CD8-positive, alpha-beta memory T cell (primary cell): Measurements from ENCODE around the gene SDR39U1. TPM values are rescaled to one million over a fixed set of nuclear protein-coding genes. Genes with fewer than 3 reads are reported as not detected.

Experiments
- CTCF ChIA-PET: fragments of 350-600 bp; sonication (Branson Sonifier 250); formaldehyde crosslinking; loops from one replicate; lab custom pipeline; 2021; ENCODE audit warnings: antibody characterized with exemption; lab: Charles Lee
- POLR2A ChIA-PET: fragments of 350-600 bp; sonication (Branson Sonifier 250); formaldehyde crosslinking; loops from one replicate; lab custom pipeline; 2021; ENCODE audit warnings: antibody characterized with exemption; lab: Charles Lee
- DNase-seq, 5 donors: peaks; one replicate each; pipeline versions ENCODE4 v3.0.0 to v3.0.0-alpha.2; 2020 to 2022; ENCODE audit warnings: mixed read lengths in 1 of 5
- H3K27ac ChIP-seq: one replicate; pipeline ENCODE4 v1.7.0; 2013; ENCODE audit warnings: low read depth, mild to moderate bottlenecking, low read length, moderate library complexity
- H3K27me3 ChIP-seq: 2 replicates; pipeline ENCODE4 v1.7.0; 2013; ENCODE audit warnings: low read length, mild to moderate bottlenecking; ENCODE audit not compliant: insufficient read depth, poor library complexity, severe bottlenecking
- H3K36me3 ChIP-seq: 2 replicates; pipeline ENCODE4 v1.7.0; 2013; ENCODE audit warnings: mild to moderate bottlenecking, low read length, moderate library complexity; ENCODE audit not compliant: insufficient read depth
- H3K4me1 ChIP-seq: 2 replicates; pipeline ENCODE4 v1.7.0; 2013; ENCODE audit warnings: mild to moderate bottlenecking, low read length, moderate library complexity; ENCODE audit not compliant: insufficient read depth
- H3K4me3 ChIP-seq: 2 replicates; pipeline ENCODE4 v1.7.0; 2013; ENCODE audit warnings: mild to moderate bottlenecking, low read length
- H3K9me3 ChIP-seq: 2 replicates; pipeline ENCODE4 v1.7.0; 2013; ENCODE audit warnings: mild to moderate bottlenecking, low read length
- H3K27ac Mint-ChIP-seq, 8 donors: one replicate each; pipeline ENCODE4 v1.8.0; 2020 to 2021; ENCODE audit warnings: mixed read lengths in 8 of 8, mild to moderate bottlenecking in 6 of 8, inconsistent platforms in 3 of 8, moderate library complexity in 3 of 8
- H3K27me3 Mint-ChIP-seq, 2 donors: one replicate each; pipeline ENCODE4 v1.8.0; 2020 to 2021; ENCODE audit warnings: mixed read lengths in 2 of 2, mild to moderate bottlenecking in 1 of 2, moderate library complexity in 1 of 2
- H3K36me3 Mint-ChIP-seq, 3 donors: one replicate each; pipeline ENCODE4 v1.8.0; 2020 to 2021; ENCODE audit warnings: mixed read lengths in 3 of 3, inconsistent platforms in 1 of 3, mild to moderate bottlenecking in 1 of 3
- H3K4me1 Mint-ChIP-seq, 3 donors: one replicate each; pipeline ENCODE4 v1.8.0; 2020 to 2021; ENCODE audit warnings: mixed read lengths in 3 of 3, inconsistent platforms in 1 of 3, mild to moderate bottlenecking in 1 of 3
- H3K4me3 Mint-ChIP-seq, 7 donors: one replicate each; pipeline ENCODE4 v1.8.0; 2020 to 2021; ENCODE audit warnings: mixed read lengths in 7 of 7, mild to moderate bottlenecking in 6 of 7, moderate library complexity in 4 of 7, inconsistent platforms in 2 of 7
- H3K9me3 Mint-ChIP-seq, 5 donors: one replicate each; pipeline ENCODE4 v1.8.0; 2020 to 2022; ENCODE audit warnings: mixed read lengths in 5 of 5, mild to moderate bottlenecking in 3 of 5, moderate library complexity in 2 of 5, inconsistent platforms in 1 of 5
- polyA plus RNA-seq: library from polyadenylated mRNA; unstranded; fragments of 300-500 nt; fragmentation: Illumina TruSeq; gene quantifications from one replicate; pipeline ENCODE4 v1.2.3, GENCODE V29; 2021
- total RNA-seq, 2 experiments: library from RNA; stranded (reverse); gene quantifications; one replicate each; pipeline ENCODE4 v1.2.3, GENCODE V29; 2021

SDR39U1 gene
- total and polyA plus RNA-seq, 3 experiments from 2014 or later: 58.1 to 67.7 (median 59.6) TPM

- Mint-ChIP-seq H3K9me3 (no peaks in the 10 kb centered on the region), H3K4me3 (peak overlapping the region in 5 of 7 donors; percentile 16 to 62 (median 20)), H3K27me3 (peaks cover 6 to 11% of the 10 kb centered on the region in 2 donors), H3K4me1 (peaks cover 5 to 7% (median 5%) of the 10 kb centered on the region in 3 donors), H3K36me3 (no peaks in the 10 kb centered on the region), H3K27ac (no peak overlapping the region)
- Histone ChIP-seq H3K4me3 (no peak overlapping the region), H3K27me3 (peaks cover 12% of the 10 kb centered on the region), H3K9me3 (no peaks in the 10 kb centered on the region), H3K36me3 (no peaks in the 10 kb centered on the region), H3K4me1 (peaks cover 7% of the 10 kb centered on the region), H3K27ac (no peak overlapping the region)
- POLR2A ChIA-PET: no interaction called here
- no peak for DNase-seq
- CTCF ChIA-PET: interaction anchor here (1.2 to 1.3 kb wide), 2 partner anchors 9 to 34 kb away, joined by 3 to 4 read pairs; no protein-coding TSS in a partner anchor
Observed at GRCh38 chr14:24397639-24398292, 44.8 kb downstream of the SDR39U1 start.

- ChIA-PET POLR2A (no interaction called here), CTCF (interaction anchor here (0.6 to 1.3 kb wide), 4 partner anchors 11 to 36 kb away, joined by 3 to 4 read pairs (median 3); no protein-coding TSS in a partner anchor)
- Histone ChIP-seq H3K4me1 (peaks cover 7% of the 10 kb centered on the region), H3K9me3 (no peaks in the 10 kb centered on the region), H3K27ac (no peak overlapping the region), H3K4me3 (no peak overlapping the region), H3K27me3 (peaks cover 12% of the 10 kb centered on the region), H3K36me3 (no peaks in the 10 kb centered on the region)
- H3K27me3 Mint-ChIP-seq: peaks cover 11 to 18% of the 10 kb centered on the region in 2 donors
- H3K4me3 Mint-ChIP-seq: no peak overlapping the region
- H3K36me3 Mint-ChIP-seq: no peaks in the 10 kb centered on the region
- DNase-seq: no peak
- H3K9me3 Mint-ChIP-seq: no peaks in the 10 kb centered on the region
- H3K4me1 Mint-ChIP-seq: peaks cover 5 to 7% (median 5%) of the 10 kb centered on the region in 3 donors
- H3K27ac Mint-ChIP-seq: peak overlapping the region in 1 of 8 donors; percentile 74
Observed at GRCh38 chr14:24395609-24396582, 46.7 kb downstream of the SDR39U1 start.

GRCh38 chr14:24394275-24394674 lies 48.3 kb downstream of the SDR39U1 start:
- H3K36me3 ChIP-seq: no peaks in the 10 kb centered on the region
- peaks cover under 1% of the 10 kb centered on the region for H3K27me3 ChIP-seq
- no peak overlapping the region for H3K27ac Mint-ChIP-seq
- peaks cover under 1 to 3% (median 1%) of the 10 kb centered on the region in 3 donors for H3K4me1 Mint-ChIP-seq
- H3K4me3 Mint-ChIP-seq: no peak overlapping the region
- ChIA-PET CTCF (no interaction called here), POLR2A (no interaction called here)
- no peak overlapping the region for H3K4me3 ChIP-seq
- DNase-seq: no peak
- no peaks in the 10 kb centered on the region for H3K9me3 Mint-ChIP-seq
- peaks cover 2% of the 10 kb centered on the region for H3K4me1 ChIP-seq
- H3K9me3 ChIP-seq: no peaks in the 10 kb centered on the region
- H3K36me3 Mint-ChIP-seq: no peaks in the 10 kb centered on the region
- H3K27me3 Mint-ChIP-seq: peaks cover 9 to 23% of the 10 kb centered on the region in 2 donors
- H3K27ac ChIP-seq: no peak overlapping the region

- CTCF ChIA-PET: interaction anchor here (1.0 kb wide), 1 partner anchor 27 kb away, joined by 3 read pairs; no protein-coding TSS in a partner anchor
- Histone ChIP-seq H3K4me3 (no peak overlapping the region), H3K27ac (no peak overlapping the region), H3K4me1 (no peaks in the 10 kb centered on the region), H3K9me3 (no peaks in the 10 kb centered on the region), H3K36me3 (no peaks in the 10 kb centered on the region), H3K27me3 (no peaks in the 10 kb centered on the region)
- POLR2A ChIA-PET: no interaction called here
- Mint-ChIP-seq H3K9me3 (no peaks in the 10 kb centered on the region), H3K4me1 (no peaks in the 10 kb centered on the region), H3K4me3 (no peak overlapping the region), H3K36me3 (no peaks in the 10 kb centered on the region), H3K27me3 (peaks cover 11 to 30% of the 10 kb centered on the region in 2 donors), H3K27ac (no peak overlapping the region)
- no peak for DNase-seq
Observed at GRCh38 chr14:24392325-24393091, 50.1 kb downstream of the SDR39U1 start.

GRCh38 chr14:24390701-24391468 lies 51.7 kb downstream of the SDR39U1 start:
- no peak overlapping the region for H3K27ac Mint-ChIP-seq
- no peaks in the 10 kb centered on the region for H3K36me3 Mint-ChIP-seq
- no peaks in the 10 kb centered on the region for H3K36me3 ChIP-seq
- no peak overlapping the region for H3K4me3 Mint-ChIP-seq
- ChIA-PET POLR2A (no interaction called here), CTCF (no interaction called here)
- peaks cover 3% of the 10 kb centered on the region for H3K27me3 ChIP-seq
- H3K9me3 Mint-ChIP-seq: no peaks in the 10 kb centered on the region
- no peaks in the 10 kb centered on the region for H3K9me3 ChIP-seq
- no peaks in the 10 kb centered on the region for H3K4me1 Mint-ChIP-seq
- peaks cover 12 to 35% of the 10 kb centered on the region in 2 donors for H3K27me3 Mint-ChIP-seq
- no peak overlapping the region for H3K27ac ChIP-seq
- no peak for DNase-seq
- no peaks in the 10 kb centered on the region for H3K4me1 ChIP-seq
- no peak overlapping the region for H3K4me3 ChIP-seq

Other genes with a start within 250 kb of the SDR39U1 start
- 10 to 100 TPM; 31.3 to 34.0 TPM for gene TM9SF1, start 247.3 kb downstream of the SDR39U1 start, total RNA-seq
- 30.0 TPM for gene TM9SF1, start 247.3 kb downstream of the SDR39U1 start, polyA plus RNA-seq
- gene TSSK4, start 237.1 kb downstream of the SDR39U1 start, total RNA-seq: under 1 TPM; 0.26 to 0.44 TPM
- gene TSSK4, start 237.1 kb downstream of the SDR39U1 start, polyA plus RNA-seq: 1.2 TPM
- gene CHMP4A, start 229.3 kb downstream of the SDR39U1 start, total RNA-seq: 10 to 100 TPM; 86.4 to 87.6 TPM
- 159 TPM for gene CHMP4A, start 229.3 kb downstream of the SDR39U1 start, polyA plus RNA-seq
- gene MDP1, start 226.7 kb downstream of the SDR39U1 start, total RNA-seq: 10 to 100 TPM; 15.5 to 16.2 TPM
- 25.8 TPM for gene MDP1, start 226.7 kb downstream of the SDR39U1 start, polyA plus RNA-seq
- 100 to 1,000 TPM; 232 to 240 TPM for gene NEDD8, start 210.4 kb downstream of the SDR39U1 start, total RNA-seq
- gene NEDD8, start 210.4 kb downstream of the SDR39U1 start, polyA plus RNA-seq: 364 TPM
- 10 to 100 TPM; 43.6 to 48.6 TPM for gene GMPR2, start 209.8 kb downstream of the SDR39U1 start, total RNA-seq
- gene GMPR2, start 209.8 kb downstream of the SDR39U1 start, polyA plus RNA-seq: 96.8 TPM
- gene TINF2, start 200.2 kb downstream of the SDR39U1 start, total RNA-seq: 100 to 1,000 TPM; 101 to 106 TPM
- 161 TPM for gene TINF2, start 200.2 kb downstream of the SDR39U1 start, polyA plus RNA-seq
- 1 to 10 TPM; 3.2 to 3.7 TPM for gene TGM1, start 179.6 kb downstream of the SDR39U1 start, total RNA-seq
- not detected for gene TGM1, start 179.6 kb downstream of the SDR39U1 start, polyA plus RNA-seq
- 10 to 100 TPM; 41.0 to 41.8 TPM for gene RABGGTA, start 171.2 kb downstream of the SDR39U1 start, total RNA-seq
- gene RABGGTA, start 171.2 kb downstream of the SDR39U1 start, polyA plus RNA-seq: 37.7 TPM
- gene DHRS1, start 143.0 kb downstream of the SDR39U1 start, total RNA-seq: 1 to 10 TPM; 9.3 to 9.8 TPM
- 34.8 TPM for gene DHRS1, start 143.0 kb downstream of the SDR39U1 start, polyA plus RNA-seq
- 10 to 100 TPM; 44.1 to 47.1 TPM for gene NOP9, start 142.9 kb downstream of the SDR39U1 start, total RNA-seq
- 2.1 TPM for gene NOP9, start 142.9 kb downstream of the SDR39U1 start, polyA plus RNA-seq
- 10 to 100 TPM; 12.4 to 12.7 TPM for gene CIDEB, start 134.8 kb downstream of the SDR39U1 start, total RNA-seq
- gene CIDEB, start 134.8 kb downstream of the SDR39U1 start, polyA plus RNA-seq: 27.5 TPM
- gene LTB4R2, start 132.6 kb downstream of the SDR39U1 start, total RNA-seq: 1 to 10 TPM; 8.3 to 8.7 TPM
- 2.6 TPM for gene LTB4R2, start 132.6 kb downstream of the SDR39U1 start, polyA plus RNA-seq
- 10 to 100 TPM in 1 of 2 experiments, 1 to 10 TPM in 1; 9.8 to 12.3 TPM for gene LTB4R, start 131.3 kb downstream of the SDR39U1 start, total RNA-seq
- gene LTB4R, start 131.3 kb downstream of the SDR39U1 start, polyA plus RNA-seq: 10.3 TPM
- gene ADCY4, start 107.7 kb downstream of the SDR39U1 start, total RNA-seq: 1 to 10 TPM in 1 of 2 experiments, under 1 TPM in 1; 0.84 to 1.5 TPM
- gene ADCY4, start 107.7 kb downstream of the SDR39U1 start, polyA plus RNA-seq: 0.64 TPM
- gene RIPK3, start 102.8 kb downstream of the SDR39U1 start, total RNA-seq: 10 to 100 TPM; 11.6 to 12.5 TPM
- 15.4 TPM for gene RIPK3, start 102.8 kb downstream of the SDR39U1 start, polyA plus RNA-seq
- gene NFATC4, start 74.6 kb downstream of the SDR39U1 start, total RNA-seq: 1 to 10 TPM in 1 of 2 experiments, under 1 TPM in 1; 0.81 to 1.5 TPM
- gene NFATC4, start 74.6 kb downstream of the SDR39U1 start, polyA plus RNA-seq: not detected
- under 1 TPM; 0.02 to 0.04 TPM for gene NYNRIN, start 43.8 kb downstream of the SDR39U1 start, total RNA-seq
- gene NYNRIN, start 43.8 kb downstream of the SDR39U1 start, polyA plus RNA-seq: not detected
- 1 to 10 TPM; 7.4 to 7.7 TPM for gene CBLN3, start 13.1 kb downstream of the SDR39U1 start, total RNA-seq
- gene CBLN3, start 13.1 kb downstream of the SDR39U1 start, polyA plus RNA-seq: not detected
- 10 to 100 TPM; 68.8 to 72.3 TPM for gene KHNYN, start 12.8 kb downstream of the SDR39U1 start, total RNA-seq
- gene KHNYN, start 12.8 kb downstream of the SDR39U1 start, polyA plus RNA-seq: 21.1 TPM
- not detected for gene CMA1, start 65.5 kb upstream of the SDR39U1 start, total RNA-seq
- gene CMA1, start 65.5 kb upstream of the SDR39U1 start, polyA plus RNA-seq: not detected
- gene CTSG, start 133.5 kb upstream of the SDR39U1 start, total RNA-seq: not detected
- gene CTSG, start 133.5 kb upstream of the SDR39U1 start, polyA plus RNA-seq: not detected
- gene GZMH, start 166.9 kb upstream of the SDR39U1 start, total RNA-seq: 100 to 1,000 TPM; 125 to 131 TPM
- gene GZMH, start 166.9 kb upstream of the SDR39U1 start, polyA plus RNA-seq: 336 TPM
- 1,000 to 10,000 TPM; 2,724 to 2,866 TPM for gene GZMB, start 191.4 kb upstream of the SDR39U1 start, total RNA-seq
- gene GZMB, start 191.4 kb upstream of the SDR39U1 start, polyA plus RNA-seq: 78.6 TPM